H1 (cell line): ENCODE measurements around the gene TECR. TPM values are rescaled to one million over a fixed set of nuclear protein-coding genes. Genes with fewer than 3 reads are reported as not detected.

Experiments used
- CTCF ChIA-PET: fragments of 300-600 bp; sonication (Branson Sonifier 250); formaldehyde crosslinking; loops from one replicate; lab custom pipeline; 2021; ENCODE audit not compliant: partially characterized antibody; lab: Charles Lee
- POLR2A ChIA-PET: fragments of 300-600 bp; sonication (Branson Sonifier 250); formaldehyde crosslinking; loops from one replicate; lab custom pipeline; 2021; ENCODE audit warnings: inconsistent platforms; ENCODE audit not compliant: partially characterized antibody; lab: Charles Lee
- DNase-seq, 2 experiments: peaks; one replicate each; pipeline versions ENCODE4 v3.0.0 to v3.0.0-alpha.2; 2010 to 2022; ENCODE audit warnings: low spot score in 2 of 2, low read depth in 1 of 2, mixed read lengths in 1 of 2
- FAIRE-seq: peaks from 2 replicates; lab custom pipeline; 2011; peaks lifted over from hg19 to GRCh38; lab: Jason Lieb, UNC
- H2AFZ ChIP-seq: 2 replicates; pipeline ENCODE4 v1.8.1; 2012; ENCODE audit warnings: low read length, inconsistent platforms
- H2AK5ac ChIP-seq: 2 replicates; pipeline ENCODE4 v1.6.1; 2013; ENCODE audit warnings: low read depth, low read length
- H2BK120ac ChIP-seq: replicated peaks from 2 replicates; pipeline ENCODE3; 2013; ENCODE audit warnings: low read depth, low read length, inconsistent platforms
- H2BK12ac ChIP-seq: 2 replicates; pipeline ENCODE4 v1.6.1; 2013; ENCODE audit warnings: low read depth, low read length
- H2BK15ac ChIP-seq: 2 replicates; pipeline ENCODE4 v1.6.1; 2013; ENCODE audit warnings: low read length
- H2BK20ac ChIP-seq: 2 replicates; pipeline ENCODE4 v1.6.1; 2013; ENCODE audit warnings: low read length
- H2BK5ac ChIP-seq: 2 replicates; pipeline ENCODE4 v1.6.1; 2013; ENCODE audit warnings: low read depth, low read length
- H3K14ac ChIP-seq: 2 replicates; pipeline ENCODE4 v1.6.1; 2013; ENCODE audit warnings: inconsistent platforms; ENCODE audit not compliant: insufficient read length
- H3K18ac ChIP-seq: 2 replicates; pipeline ENCODE4 v1.6.1; 2013; ENCODE audit warnings: low read length; ENCODE audit errors: extremely low read depth
- H3K23ac ChIP-seq: 2 replicates; pipeline ENCODE4 v1.6.1; 2013; ENCODE audit warnings: inconsistent platforms; ENCODE audit not compliant: insufficient read length
- H3K23me2 ChIP-seq: 2 replicates; pipeline ENCODE4 v1.6.1; 2013; ENCODE audit warnings: low read depth, low read length
- H3K27ac ChIP-seq: 2 replicates; pipeline ENCODE4 v1.6.1; 2011; ENCODE audit warnings: low read depth, low read length, inconsistent platforms
- H3K27me3 ChIP-seq, 4 experiments: replicated peaks in 1 of 4; 1 replicate in 1 of 4; 2 replicates in 3 of 4; pipeline versions ENCODE4 v1.6.1 to v1.8.1; 2011 to 2013; ENCODE audit warnings: low read length in 3 of 4, mild to moderate bottlenecking in 3 of 4, inconsistent platforms in 2 of 4, mixed read lengths in 2 of 4, moderate library complexity in 1 of 4; ENCODE audit not compliant: control insufficient read depth in 3 of 4, insufficient read depth in 3 of 4; ENCODE audit errors: extremely low read depth in 1 of 4
- H3K36me3 ChIP-seq, 4 experiments: 2 replicates each; pipeline versions ENCODE4 v1.6.1 to v1.8.1; 2011 to 2013; ENCODE audit warnings: mild to moderate bottlenecking in 4 of 4, low read length in 3 of 4, moderate library complexity in 2 of 4, control low read depth in 1 of 4, inconsistent platforms in 1 of 4; ENCODE audit not compliant: insufficient read depth in 4 of 4, control insufficient read depth in 2 of 4
- H3K4ac ChIP-seq: replicated peaks from 2 replicates; pipeline ENCODE3; 2013; ENCODE audit warnings: low read length, low read depth, mixed read lengths, inconsistent platforms; ENCODE audit not compliant: insufficient read length
- H3K4me1 ChIP-seq, 4 experiments: replicated peaks in 1 of 4; 1 replicate in 1 of 4; 2 replicates in 3 of 4; pipeline versions ENCODE4 v1.6.1 to v1.8.1; 2011 to 2013; ENCODE audit warnings: low read length in 3 of 4, inconsistent platforms in 2 of 4, mixed read lengths in 1 of 4; ENCODE audit not compliant: insufficient read depth in 4 of 4, control insufficient read depth in 3 of 4
- H3K4me2 ChIP-seq, 2 experiments: 2 replicates each; pipeline versions ENCODE4 v1.6.1 to v1.8.1; 2011 to 2013; ENCODE audit warnings: low read depth in 2 of 2, low read length in 2 of 2, control low read depth in 1 of 2, inconsistent platforms in 1 of 2, mild to moderate bottlenecking in 1 of 2; ENCODE audit not compliant: insufficient read depth in 1 of 2
- H3K4me3 ChIP-seq, 4 experiments: fragments of 200-600, 300-600 bp in 1 of 4; sonication (generic), shearing (Covaris generic), sonication (Bioruptor Twin) in 1 of 4; 2 replicates each; pipeline versions ENCODE4 v1.5.1 to v1.8.1; 2011 to 2016; ENCODE audit warnings: low read length in 4 of 4, low read depth in 3 of 4, control low read depth in 2 of 4, inconsistent platforms in 2 of 4, mild to moderate bottlenecking in 2 of 4, mixed read lengths in 1 of 4, moderate library complexity in 1 of 4; ENCODE audit not compliant: insufficient read depth in 2 of 4; ENCODE audit errors: extremely low read depth in 1 of 4
- H3K56ac ChIP-seq: replicated peaks from 2 replicates; pipeline ENCODE3; 2013; ENCODE audit warnings: low read depth, mild to moderate bottlenecking, mixed read lengths, low read length, inconsistent platforms; ENCODE audit not compliant: insufficient read length
- H3K79me1 ChIP-seq: 2 replicates; pipeline ENCODE4 v1.6.1; 2013; ENCODE audit warnings: low read depth, low read length, control low read depth
- H3K79me2 ChIP-seq, 2 experiments: 2 replicates each; pipeline versions ENCODE4 v1.6.1 to v1.8.1; 2012 to 2013; ENCODE audit warnings: low read length in 2 of 2, mild to moderate bottlenecking in 2 of 2, inconsistent platforms in 1 of 2; ENCODE audit not compliant: insufficient read depth in 2 of 2, control insufficient read depth in 1 of 2
- H3K9ac ChIP-seq, 4 experiments: replicated peaks in 1 of 4; 1 replicate in 1 of 4; 2 replicates in 3 of 4; pipeline versions ENCODE4 v1.6.1 to v1.8.1; 2011 to 2013; ENCODE audit warnings: low read depth in 3 of 4, low read length in 3 of 4, control low read depth in 2 of 4, mild to moderate bottlenecking in 2 of 4, moderate library complexity in 2 of 4, inconsistent platforms in 1 of 4; ENCODE audit errors: extremely low read depth in 1 of 4
- H3K9me3 ChIP-seq, 2 experiments: 2 replicates each; pipeline versions ENCODE4 v1.6.1 to v1.8.1; 2012 to 2013; ENCODE audit warnings: mild to moderate bottlenecking in 2 of 2, moderate library complexity in 2 of 2, control low read depth in 1 of 2, inconsistent platforms in 1 of 2, low read depth in 1 of 2, low read length in 1 of 2, mixed read lengths in 1 of 2; ENCODE audit not compliant: insufficient read depth in 2 of 2
- H4K20me1 ChIP-seq, 2 experiments: replicated peaks in 1 of 2; 2 replicates each; pipeline versions ENCODE3 to v1.8.1; 2011 to 2013; ENCODE audit warnings: inconsistent platforms in 2 of 2, low read length in 2 of 2, mild to moderate bottlenecking in 1 of 2; ENCODE audit not compliant: insufficient read depth in 2 of 2, control insufficient read depth in 1 of 2
- H4K5ac ChIP-seq: 2 replicates; pipeline ENCODE4 v1.6.1; 2013; ENCODE audit warnings: low read length, low read depth, mixed read lengths, inconsistent platforms; ENCODE audit not compliant: insufficient read length
- H4K8ac ChIP-seq: 2 replicates; pipeline ENCODE4 v1.8.0; 2013; ENCODE audit warnings: mild to moderate bottlenecking, moderate library complexity, low read length, inconsistent platforms; ENCODE audit not compliant: insufficient read depth; ENCODE audit errors: extremely low read depth
- H4K91ac ChIP-seq: replicated peaks from 2 replicates; pipeline ENCODE3; 2013; ENCODE audit warnings: low read length, mixed read lengths, inconsistent platforms; ENCODE audit not compliant: insufficient read length
- BACH1 ChIP-seq: IDR thresholded peaks from 2 replicates; pipeline ENCODE4 v1.6.1; 2012; ENCODE audit warnings: low read length, improper control_type of control experiment
- CBX5 ChIP-seq: fragments of 300-800, 300-1000 bp; sonication (generic); IDR thresholded peaks from 2 replicates; pipeline ENCODE4 v1.7.1; 2016; ENCODE audit warnings: antibody characterized with exemption, low read length, low read depth
- CREB1 ChIP-seq: IDR thresholded peaks from 2 replicates; pipeline ENCODE4 v1.6.1; 2012; ENCODE audit warnings: inconsistent platforms
- EGR1 ChIP-seq: IDR thresholded peaks from 2 replicates; pipeline ENCODE4 v1.6.1; 2011; ENCODE audit warnings: low read depth, low read length, borderline replicate concordance
- HDAC2 ChIP-seq, 2 experiments: fragments of 300-600 bp in 1 of 2; sonication (generic) in 1 of 2; IDR thresholded peaks; 2 replicates each; pipeline ENCODE4 v1.6.1; 2011 to 2012; ENCODE audit warnings: low read depth in 2 of 2, low read length in 2 of 2, mild to moderate bottlenecking in 2 of 2, moderate library complexity in 2 of 2, borderline replicate concordance in 1 of 2, inconsistent platforms in 1 of 2
- JUN ChIP-seq: IDR thresholded peaks from 2 replicates; pipeline ENCODE4 v1.6.1; 2011; ENCODE audit warnings: low read depth, mild to moderate bottlenecking, improper control_type of control experiment, low read length
- JUND ChIP-seq: IDR thresholded peaks from 2 replicates; pipeline ENCODE4 v1.6.1; 2011; ENCODE audit warnings: mild to moderate bottlenecking, improper control_type of control experiment, low read length
- KDM4A ChIP-seq: IDR thresholded peaks from one replicate; pipeline ENCODE4 v1.7.1; 2012; ENCODE audit warnings: low read depth, mild to moderate bottlenecking, moderate library complexity, low read length, inconsistent platforms; ENCODE audit not compliant: severe bottlenecking
- KDM5A ChIP-seq: fragments of 200-600 bp; IDR thresholded peaks from 2 replicates; pipeline ENCODE4 v1.7.1; 2012; ENCODE audit warnings: mild to moderate bottlenecking, low read length, inconsistent platforms, mixed read lengths
- MAX ChIP-seq: IDR thresholded peaks from 2 replicates; pipeline ENCODE4 v1.6.1; 2012; ENCODE audit warnings: inconsistent platforms
- PHF8 ChIP-seq: fragments of 200-600 bp; sonication (generic); conservative IDR thresholded peaks from 2 replicates; pipeline ENCODE4 v1.7.1; 2012; ENCODE audit warnings: low read depth, mild to moderate bottlenecking, inconsistent platforms, low read length, moderate library complexity
- SRF ChIP-seq: IDR thresholded peaks from 2 replicates; pipeline ENCODE4 v1.6.1; 2011; ENCODE audit warnings: mild to moderate bottlenecking, low read depth, low read length, moderate library complexity
- ZNF274 ChIP-seq: IDR thresholded peaks from 2 replicates; pipeline ENCODE4 v1.7.0; 2012; ENCODE audit warnings: low read length, borderline replicate concordance; ENCODE audit errors: extremely low read depth
- WGBS, 2 experiments: shearing (Covaris generic) in 1 of 2; methylation state at CpG; one replicate each; pipeline versions ENCODE4 v1.1.6 to v1.1.7; 2013 to 2015; ENCODE audit warnings: low lambda C conversion rate in 2 of 2, mixed read lengths in 2 of 2, inconsistent platforms in 1 of 2, low coverage in 1 of 2, missing lambda C conversion rate in 1 of 2; ENCODE audit not compliant: insufficient replicate concordance in 2 of 2, insufficient coverage in 1 of 2, insufficient read length in 1 of 2; ENCODE audit errors: extremely low coverage in 1 of 2, missing lambda C conversion rate in 1 of 2; 5-methylcytosine and 5-hydroxymethylcytosine counted together
- polyA plus RNA-seq, 7 experiments: library from polyadenylated mRNA; depleted of rRNA in 3 of 7; stranded (reverse) in 5 of 7; unstranded in 2 of 7; fragments of >200 nt in 5 of 7; fragments of 200-250 nt in 2 of 7; gene quantifications; 1 replicate in 5 of 7; 2 replicates in 1 of 7; 4 replicates in 1 of 7; pipeline versions ENCODE4 v1.2.1 to v1.2.3, GENCODE V29; 2011 to 2013; ENCODE audit warnings: missing spikeins in 2 of 7, mixed read lengths in 2 of 7
- total RNA-seq: library from RNA; stranded (reverse); fragmentation: NEBNext Ultra II Directional; extraction: Animal tissue kit (Norgen Biotek cat#: 25700); gene quantifications from 2 replicates; pipeline ENCODE4 v1.2.1, GENCODE V29; 2021

The TECR gene
- total and polyA plus RNA-seq, 2 of the 8 experiments (the other 6 are each of a cell fraction or from before 2014, with no cell fraction given), result 172 to 405 TPM

- Histone ChIP-seq H3K9me3 (no peaks in the 10 kb centered on the region), H3K4ac (no peak overlapping the region)
- DNase-seq, result no peak
- TF ChIP-seq SRF (no peak), PHF8 (no peak), JUN (no peak), EGR1 (no peak), HDAC2 (IDR thresholded peaks at IDR 0.05; ENCODE audit: borderline replicate concordance in 1 of 2, low read depth in 2 of 2, low read length in 2 of 2) (no peak), BACH1 (no peak), KDM5A (no peak), ZNF274 (no peak), JUND (no peak), CREB1 (no peak), KDM4A (no peak), MAX (no peak), CBX5 (no peak)
These were observed 36.5 kb upstream of the TECR start for GRCh38 chr19:14492756-14493337.

More at GRCh38 chr19:14492756-14493337, 36.5 kb upstream of the TECR start:
- Histone ChIP-seq H3K56ac (no peak overlapping the region), H3K9ac (no peak overlapping the region), H3K79me1 (peaks cover 3% of the 10 kb centered on the region), H2BK5ac (no peak overlapping the region), H3K36me3 (peaks cover 0 to 12% (median 1%) of the 10 kb centered on the region in 4 experiments; a peak in 5 of 8 replicates), H3K23ac (no peak overlapping the region), H4K8ac (no peak overlapping the region), H2BK15ac (no peak overlapping the region), H4K20me1 (peaks cover 0 to 10% of the 10 kb centered on the region in 2 experiments), H3K14ac (no peak overlapping the region), H3K18ac (no peak overlapping the region), H2BK12ac (no peak overlapping the region), H4K91ac (no peak overlapping the region), H2AK5ac (no peak overlapping the region), H3K23me2 (peaks cover 7% of the 10 kb centered on the region; the same call in 1 of the 2 replicates), H3K4me3 (no peak overlapping the region), H3K4me1 (peaks cover 0 to 13% (median 6%) of the 10 kb centered on the region in 4 experiments; a peak in 5 of 7 replicates), H2BK20ac (no peak overlapping the region), H4K5ac (no peak overlapping the region), H3K27ac (no peak overlapping the region), H3K79me2 (peaks cover 0 to 11% of the 10 kb centered on the region in 2 experiments; a peak in 2 of 4 replicates), H3K4me2 (no peak overlapping the region), H2AFZ (no peak overlapping the region), H2BK120ac (no peak overlapping the region), H3K27me3 (no peaks in the 10 kb centered on the region)
- POLR2A ChIA-PET, result interaction anchor here (0.7 to 6.0 kb wide), 6 partner anchors 10 to 350 kb away, joined by 3 to 45 read pairs (median 3); no protein-coding TSS in a partner anchor
- FAIRE-seq, result no peak
- CTCF ChIA-PET, result interaction anchor here (0.6 to 6.4 kb wide), 5 partner anchors 11 to 20 kb away, joined by 3 to 34 read pairs (median 4); no protein-coding TSS in a partner anchor
- 100% methylated on average over 5 of the region's 5 CpGs; no CpG with 5 or more reads in 1 of the 2 experiments for WGBS, 2 experiments
